ENCODE results near the gene IFNL1. TPM values are rescaled to one million over a fixed set of nuclear protein-coding genes. Genes with fewer than 3 reads are reported as not detected.

Gene IFNL1
- total RNA-seq, 1 experiment from 2014 or later: not detected

- DNase-seq (ENCODE audit: low read depth, low spot score): no peak
- in situ Hi-C loops (cut with HindIII; ENCODE audit: low pct_unique_long_range_greater_than_20kb, low sequenced_read_pairs): no loop called here
Measured at GRCh38 chr19:39341129-39341718, 45.0 kb downstream of the IFNL1 start.

GRCh38 chr19:39341719-39342604, 45.8 kb downstream of the IFNL1 start, which contains the start of gene SAMD4B:
SAMD4B (plus strand) TSS chr19:39342421; CDS start chr19:39356894, 14,473 bp downstream.
- in situ Hi-C loops (cut with HindIII; ENCODE audit: low pct_unique_long_range_greater_than_20kb, low sequenced_read_pairs): no loop called here
- DNase-seq (ENCODE audit: low read depth, low spot score): peak; percentile 96

- DNase-seq (ENCODE audit: low read depth, low spot score): no peak
- in situ Hi-C loops (cut with HindIII; ENCODE audit: low pct_unique_long_range_greater_than_20kb, low sequenced_read_pairs): no loop called here
Measured at GRCh38 chr19:39342647-39343305, 46.6 kb downstream of the IFNL1 start.

- no peak for DNase-seq (ENCODE audit: low read depth, low spot score)
- in situ Hi-C loops (cut with HindIII; ENCODE audit: low pct_unique_long_range_greater_than_20kb, low sequenced_read_pairs): no loop called here
Measured at GRCh38 chr19:39345956-39346355, 49.7 kb downstream of the IFNL1 start.

GRCh38 chr19:39347332-39348164, 51.3 kb downstream of the IFNL1 start:
- in situ Hi-C loops (cut with HindIII; ENCODE audit: low pct_unique_long_range_greater_than_20kb, low sequenced_read_pairs): no loop called here
- no peak for DNase-seq (ENCODE audit: low read depth, low spot score)

Small RNAs within 50 kb of the gene (small RNA-seq; reads per million reads assigned to genes)
- 0 reads per million in 2 experiments for gene AC011445.2

Other genes with a start within 250 kb of the IFNL1 start
- 0.05 TPM in 1 of 2 replicates, not detected in the other for gene ACP7, start 212.0 kb upstream of the IFNL1 start, total RNA-seq (2014; rRNA removed; shearing (Covaris generic))
- gene PAK4, start 170.6 kb upstream of the IFNL1 start, total RNA-seq (2014; rRNA removed; shearing (Covaris generic)): 3.7 TPM in 2 replicates
- 0.21 and 0.67 TPM in 2 replicates for gene NCCRP1, start 99.4 kb upstream of the IFNL1 start, total RNA-seq (2014; rRNA removed; shearing (Covaris generic))
- not detected in 2 replicates for gene SYCN, start 92.1 kb upstream of the IFNL1 start, total RNA-seq (2014; rRNA removed; shearing (Covaris generic))
- not detected in 2 replicates for gene IFNL3, start 51.4 kb upstream of the IFNL1 start, total RNA-seq (2014; rRNA removed; shearing (Covaris generic))
- not detected in 2 replicates for gene IFNL4, start 47.6 kb upstream of the IFNL1 start, total RNA-seq (2014; rRNA removed; shearing (Covaris generic))
- gene IFNL2, start 28.0 kb upstream of the IFNL1 start, total RNA-seq (2014; rRNA removed; shearing (Covaris generic)): not detected in 2 replicates
- 1.6 TPM in 2 replicates for gene LRFN1, start 24.5 kb downstream of the IFNL1 start, total RNA-seq (2014; rRNA removed; shearing (Covaris generic))
- 0.58 and 0.88 TPM in 2 replicates for gene GMFG, start 39.6 kb downstream of the IFNL1 start, total RNA-seq (2014; rRNA removed; shearing (Covaris generic))
- gene SAMD4B, start 46.0 kb downstream of the IFNL1 start, total RNA-seq (2014; rRNA removed; shearing (Covaris generic)): 69.9 and 78.5 TPM in 2 replicates
- gene PAF1, start 94.7 kb downstream of the IFNL1 start, total RNA-seq (2014; rRNA removed; shearing (Covaris generic)): 21.3 and 29.6 TPM in 2 replicates
- gene MED29, start 95.0 kb downstream of the IFNL1 start, total RNA-seq (2014; rRNA removed; shearing (Covaris generic)): 20.9 and 23.2 TPM in 2 replicates
- gene ZFP36, start 110.4 kb downstream of the IFNL1 start, total RNA-seq (2014; rRNA removed; shearing (Covaris generic)): 2.6 and 3.1 TPM in 2 replicates
- 22.3 and 27.2 TPM in 2 replicates for gene PLEKHG2, start 116.3 kb downstream of the IFNL1 start, total RNA-seq (2014; rRNA removed; shearing (Covaris generic))
- gene RPS16, start 139.5 kb downstream of the IFNL1 start, total RNA-seq (2014; rRNA removed; shearing (Covaris generic)): 66.0 and 110 TPM in 2 replicates
- 98.8 and 113 TPM in 2 replicates for gene SUPT5H, start 149.2 kb downstream of the IFNL1 start, total RNA-seq (2014; rRNA removed; shearing (Covaris generic))
- 431 and 474 TPM in 2 replicates for gene TIMM50, start 184.4 kb downstream of the IFNL1 start, total RNA-seq (2014; rRNA removed; shearing (Covaris generic))
- 42.4 and 45.3 TPM in 2 replicates for gene DLL3, start 202.5 kb downstream of the IFNL1 start, total RNA-seq (2014; rRNA removed; shearing (Covaris generic))
- not detected in 2 replicates for gene SELENOV, start 218.7 kb downstream of the IFNL1 start, total RNA-seq (2014; rRNA removed; shearing (Covaris generic))
- 4.2 and 4.3 TPM in 2 replicates for gene EID2B, start 236.4 kb downstream of the IFNL1 start, total RNA-seq (2014; rRNA removed; shearing (Covaris generic))
- 16.7 and 20.7 TPM in 2 replicates for gene EID2, start 243.8 kb downstream of the IFNL1 start, total RNA-seq (2014; rRNA removed; shearing (Covaris generic))

Measured in SK-MEL-5 (cell line).